Cardiac muscle cell (in vitro differentiated cells and primary cell): ENCODE data around the gene TNIK. TPM values are rescaled to one million over a fixed set of nuclear protein-coding genes. Genes with fewer than 3 reads are reported as not detected.
A peak's percentile ranks its signal among the peaks of the same experiment; 100 is the strongest.
"Not testable (repeated sequence)": the region's sequence is repeated elsewhere in the genome, so short reads cannot be mapped to it uniquely, and the experiment has no call there.

Experiments used
- DNase-seq, 2 donors: peaks; one replicate each; pipeline versions ENCODE4 v3.0.0 to v3.0.0-alpha.2; 2010 to 2017; ENCODE audit warnings: low read depth in 1 of 2, low spot score in 1 of 2
- H3K27ac ChIP-seq: fragments of 200-600 bp; sonication (generic); 2 replicates; pipeline ENCODE4 v1.5.1; 2016
- H3K27me3 ChIP-seq: fragments of 200-600 bp; sonication (generic); 2 replicates; pipeline ENCODE4 v1.6.0; 2016; ENCODE audit warnings: control low read depth
- H3K36me3 ChIP-seq: fragments of 200-600 bp; sonication (generic); 2 replicates; pipeline ENCODE4 v1.5.1; 2016; ENCODE audit warnings: control low read depth
- H3K4me1 ChIP-seq: fragments of 200-600 bp; sonication (generic); 2 replicates; pipeline ENCODE4 v1.8.1; 2017; ENCODE audit warnings: low read depth, mild to moderate bottlenecking, mixed run types
- H3K4me3 ChIP-seq: fragments of 200-600 bp; sonication (generic); 2 replicates; pipeline ENCODE4 v1.5.1; 2016; ENCODE audit warnings: mild to moderate bottlenecking
- H3K9me3 ChIP-seq: fragments of 200-600 bp; sonication (generic); 2 replicates; pipeline ENCODE4 v1.5.1; 2017; ENCODE audit warnings: low read depth, mild to moderate bottlenecking, control low read depth
- CTCF ChIP-seq: IDR thresholded peaks from 2 replicates; pipeline ENCODE4 v1.5.1; 2012; ENCODE audit warnings: low read depth, mild to moderate bottlenecking, low read length
- polyA plus RNA-seq: library from polyadenylated mRNA; unstranded; fragments of >200 nt; fragmentation: Nextera tagmentation; extraction: Ambion mirVana; gene quantifications from 2 replicates; pipeline ENCODE4 v1.2.1, GENCODE V29; 2016
- total RNA-seq: library from RNA; depleted of rRNA; stranded (reverse); fragments of >200 nt; gene quantifications from 2 replicates; pipeline ENCODE4 v1.2.3, GENCODE V29; 2016

Gene TNIK
- total and polyA plus RNA-seq, 2 experiments from 2014 or later, result 32.8 to 55.1 TPM

GRCh38 chr3:171125010-171125409 lies 335.2 kb downstream of the TNIK start:
- no peak for TF ChIP-seq CTCF
- H3K27me3 ChIP-seq, result no peaks in the 10 kb centered on the region
- H3K4me1 ChIP-seq, result peaks cover 3% of the 10 kb centered on the region
- peaks cover 40% of the 10 kb centered on the region for H3K36me3 ChIP-seq
- H3K27ac ChIP-seq, result no peak overlapping the region
- DNase-seq, result peak in 1 of 2 donors; percentile 80
- no peak overlapping the region for H3K4me3 ChIP-seq
- no peaks in the 10 kb centered on the region for H3K9me3 ChIP-seq

GRCh38 chr3:171123915-171124314 lies 336.3 kb downstream of the TNIK start:
- H3K27ac ChIP-seq, result no peak overlapping the region
- H3K36me3 ChIP-seq, result peaks cover 40% of the 10 kb centered on the region
- H3K9me3 ChIP-seq, result no peaks in the 10 kb centered on the region
- DNase-seq, result peak in 1 of 2 donors; percentile 37
- no peaks in the 10 kb centered on the region for H3K27me3 ChIP-seq
- no peak overlapping the region for H3K4me3 ChIP-seq
- TF ChIP-seq CTCF, result no peak
- peaks cover 3% of the 10 kb centered on the region for H3K4me1 ChIP-seq

- Histone ChIP-seq H3K27me3 (no peaks in the 10 kb centered on the region), H3K27ac (no peak overlapping the region), H3K4me3 (no peak overlapping the region), H3K36me3 (peaks cover 35% of the 10 kb centered on the region), H3K4me1 (peaks cover 3% of the 10 kb centered on the region), H3K9me3 (no peaks in the 10 kb centered on the region)
- DNase-seq, result no peak
- no peak for TF ChIP-seq CTCF
These were observed 337.3 kb downstream of the TNIK start for GRCh38 chr3:171122861-171123260.

GRCh38 chr3:171122240-171122639 lies 338.0 kb downstream of the TNIK start:
- H3K36me3 ChIP-seq, result peaks cover 35% of the 10 kb centered on the region
- peak in 1 of 2 donors; percentile 17 for DNase-seq
- H3K4me1 ChIP-seq, result peaks cover 3% of the 10 kb centered on the region
- H3K9me3 ChIP-seq, result no peaks in the 10 kb centered on the region
- H3K27me3 ChIP-seq, result no peaks in the 10 kb centered on the region
- H3K4me3 ChIP-seq, result no peak overlapping the region
- H3K27ac ChIP-seq, result no peak overlapping the region
- no peak for TF ChIP-seq CTCF

GRCh38 chr3:171121801-171122200 lies 338.4 kb downstream of the TNIK start:
- Histone ChIP-seq H3K4me1 (peaks cover 3% of the 10 kb centered on the region), H3K27me3 (no peaks in the 10 kb centered on the region), H3K9me3 (no peaks in the 10 kb centered on the region), H3K4me3 (no peak overlapping the region), H3K36me3 (peaks cover 35% of the 10 kb centered on the region), H3K27ac (no peak overlapping the region)
- no peak for TF ChIP-seq CTCF
- no peak for DNase-seq

GRCh38 chr3:171119402-171119801 lies 340.8 kb downstream of the TNIK start:
- H3K9me3 ChIP-seq, H3K4me1 ChIP-seq, H3K27ac ChIP-seq, H3K4me3 ChIP-seq, H3K27me3 ChIP-seq, DNase-seq: not testable (repeated sequence)
- H3K36me3 ChIP-seq, result peaks cover 26% of the 10 kb centered on the region

GRCh38 chr3:171118993-171119392 lies 341.2 kb downstream of the TNIK start:
- not testable (repeated sequence) for H3K4me3 ChIP-seq

More at GRCh38 chr3:171118993-171119392, 341.2 kb downstream of the TNIK start:
- H3K9me3 ChIP-seq, H3K27me3 ChIP-seq, H3K27ac ChIP-seq, H3K4me1 ChIP-seq, DNase-seq: not testable (repeated sequence)
- H3K36me3 ChIP-seq, result peaks cover 21% of the 10 kb centered on the region
